T-helper 1 cell treated with Interleukin-12 subunit alpha and Interleukin-12 subunit beta and Interleukin-4 antibody, amounts not matched to agents 30 ng/mL and 1 ng/mL, for 36 hours (primary cell): ENCODE measurements around the gene CAD. TPM values are rescaled to one million over a fixed set of nuclear protein-coding genes. Genes with fewer than 3 reads are reported as not detected.
"Not testable (repeated sequence)": the region's sequence is repeated elsewhere in the genome, so short reads cannot be mapped to it uniquely, and the experiment has no call there.

Experiments used
- intact Hi-C: fragments of 100-400 bp; cut with micrococcal nuclease; formaldehyde crosslinking; loops from one replicate; pipeline ENCODE4 v1.15.1; 2024
- total RNA-seq: library from RNA; stranded (reverse); gene quantifications from 2 replicates; pipeline ENCODE4 v1.2.3, GENCODE V29; 2022

Gene CAD
- total RNA-seq: 68.3 and 72.3 TPM in 2 replicates

DNA sequence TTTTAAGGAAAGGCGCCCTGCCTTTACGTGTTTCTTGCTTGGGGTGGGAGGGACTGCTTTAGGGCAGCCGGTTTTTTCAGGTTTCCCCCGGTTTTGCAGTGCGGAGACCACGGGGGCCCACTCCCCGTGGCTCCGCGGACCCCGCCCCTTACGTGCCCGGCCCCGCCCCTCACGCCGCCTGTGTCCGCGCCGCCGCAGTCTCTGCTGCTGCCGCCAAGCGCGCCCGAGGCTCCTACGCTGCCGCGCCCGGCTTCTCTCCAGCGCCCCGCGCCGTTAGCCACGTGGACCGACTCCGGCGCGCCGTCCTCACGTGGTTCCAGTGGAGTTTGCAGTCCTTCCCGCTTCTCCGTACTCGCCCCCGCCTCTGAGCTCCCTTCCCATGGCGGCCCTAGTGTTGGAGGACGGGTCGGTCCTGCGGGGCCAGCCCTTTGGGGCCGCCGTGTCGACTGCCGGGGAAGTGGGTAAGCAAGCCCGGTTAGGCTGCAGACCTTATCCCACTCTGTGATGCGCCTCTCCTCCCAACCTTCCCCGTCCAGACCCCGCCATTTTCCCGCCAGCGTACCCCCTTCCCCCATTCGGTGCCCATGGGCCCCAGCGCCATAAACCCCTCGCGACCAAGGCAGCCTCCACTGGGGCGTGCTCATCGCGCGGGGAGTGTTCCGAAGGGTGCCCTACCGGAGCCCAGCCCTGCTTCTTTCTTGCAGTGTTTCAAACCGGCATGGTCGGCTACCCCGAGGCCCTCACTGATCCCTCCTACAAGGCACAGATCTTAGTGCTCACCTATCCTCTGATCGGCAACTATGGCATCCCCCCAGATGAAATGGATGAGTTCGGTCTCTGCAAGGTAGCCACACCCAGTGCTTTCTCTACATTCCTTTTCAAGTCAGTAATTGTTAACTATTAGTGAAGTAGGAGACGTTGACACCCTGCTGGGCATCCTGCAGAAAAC, at the start of gene CAD:
CAD (plus strand) TSS at position 197 of the 949 bp plus-strand sequence; CDS start at position 380, 183 bp downstream.
- intact Hi-C loops: loop anchor here (1.0 to 10.0 kb wide), 11 partner anchors 83 to 1175 kb away; partner anchors contain the start of genes ABHD1, AGBL5, EIF2B4 and FOSL2

DNA sequence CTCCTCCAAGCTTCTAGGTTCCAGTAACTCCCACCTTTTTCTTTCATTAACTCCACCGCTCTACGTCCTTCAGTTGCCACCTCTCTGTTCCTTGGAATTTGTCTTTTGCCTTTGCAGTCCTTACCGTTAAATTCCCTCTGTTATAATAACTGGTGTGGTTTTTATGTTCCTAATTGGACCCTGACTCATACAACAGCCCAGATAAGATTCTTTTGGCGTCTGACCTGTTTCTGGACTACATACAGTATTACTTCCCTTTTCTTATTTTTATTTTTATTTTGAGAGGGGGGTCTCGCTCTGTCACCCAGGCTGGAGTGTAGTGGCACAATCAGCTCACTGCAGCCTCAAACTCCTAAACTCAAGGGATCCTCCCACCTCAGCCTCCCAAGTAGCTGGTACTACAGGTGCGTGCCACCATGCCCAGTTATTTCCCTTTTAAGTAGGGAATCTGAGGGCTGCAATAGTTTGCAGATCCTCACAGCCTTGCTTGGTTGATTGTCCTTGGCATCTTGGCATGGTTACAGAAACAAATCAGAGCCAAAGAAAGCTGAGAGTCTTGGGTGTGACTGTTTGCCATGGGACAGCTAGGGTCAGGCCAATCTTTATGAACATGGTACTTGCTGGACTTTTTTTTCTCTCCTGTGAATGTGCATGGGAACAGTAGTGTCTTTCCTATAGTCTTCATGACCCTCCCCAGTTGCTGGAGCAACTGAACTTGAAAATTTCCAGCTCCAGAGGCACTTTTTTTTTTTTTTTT, 46.4 kb upstream of the CAD start:
- intact Hi-C loops: loop anchor here (1.0 to 5.0 kb wide), 2 partner anchors 109 to 208 kb away; no protein-coding TSS in a partner anchor

DNA sequence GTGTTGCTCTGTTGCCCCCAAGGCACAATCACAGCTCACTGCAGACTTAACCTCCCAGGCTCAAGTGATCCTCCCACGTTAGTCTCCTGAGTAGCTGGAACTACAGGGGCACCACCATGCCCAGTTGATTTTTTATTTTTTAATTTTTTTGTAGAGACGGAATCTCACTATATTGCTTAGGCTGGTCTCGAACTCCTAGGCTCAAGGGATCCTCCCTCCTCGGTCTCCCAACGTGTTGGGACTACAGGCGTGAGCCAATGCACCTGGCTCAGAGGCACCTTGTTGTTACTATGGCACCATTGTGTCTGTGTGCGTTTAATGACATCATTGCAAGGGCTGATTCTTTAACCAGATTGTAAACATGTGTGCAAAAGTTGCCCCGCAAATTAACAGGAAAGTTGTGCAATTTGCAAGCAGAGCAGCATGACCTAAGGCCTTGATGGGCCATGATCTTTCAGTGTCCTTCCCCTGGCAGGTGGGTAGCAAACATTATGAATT, 45.8 kb upstream of the CAD start:
- intact Hi-C loops: loop anchor here (5.0 kb wide), 1 partner anchor 209 kb away; no protein-coding TSS in a partner anchor

DNA sequence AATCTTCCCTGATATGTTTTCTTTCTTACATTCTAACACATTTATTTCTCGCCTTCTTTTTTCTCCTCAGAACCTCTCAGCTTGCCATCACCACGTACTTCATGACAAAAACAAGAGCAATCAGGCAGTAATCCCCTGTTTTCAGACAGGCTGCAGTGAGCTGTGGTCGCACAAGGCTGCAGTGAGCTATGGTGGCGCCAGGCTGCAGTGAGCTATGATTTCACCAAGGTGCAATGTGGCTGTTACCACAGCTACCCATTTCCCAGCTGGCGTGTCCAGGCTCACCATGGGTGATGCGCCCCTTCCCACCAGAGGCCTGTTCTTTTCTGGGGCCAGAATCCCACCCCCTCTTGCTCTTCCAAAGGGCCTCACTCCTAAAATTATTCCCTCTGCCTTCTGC, 42.5 kb upstream of the CAD start:
- intact Hi-C loops: loop anchor here (5.0 kb wide), 1 partner anchor 212 kb away; no protein-coding TSS in a partner anchor

DNA sequence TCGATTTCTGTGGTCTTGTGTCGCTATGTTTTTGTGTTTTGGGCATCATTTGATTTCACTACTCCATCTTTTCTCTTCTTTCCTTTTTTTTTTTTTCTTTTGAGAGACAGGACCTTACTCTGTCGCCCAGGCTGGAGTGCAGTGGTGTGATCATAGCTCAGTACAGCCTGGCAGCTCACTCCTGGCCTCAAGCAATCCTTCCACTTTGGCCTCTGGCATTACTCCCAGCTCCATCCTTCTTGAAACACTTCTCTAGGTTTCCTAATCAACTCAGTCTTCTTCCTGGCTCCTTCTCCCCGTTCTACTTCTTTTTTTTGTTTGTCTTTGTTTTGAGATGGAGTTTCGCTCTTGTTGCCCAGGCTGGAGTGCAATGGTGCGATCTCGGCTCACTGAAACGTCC, 41.8 kb upstream of the CAD start:
- intact Hi-C loops: no loop called here

DNA sequence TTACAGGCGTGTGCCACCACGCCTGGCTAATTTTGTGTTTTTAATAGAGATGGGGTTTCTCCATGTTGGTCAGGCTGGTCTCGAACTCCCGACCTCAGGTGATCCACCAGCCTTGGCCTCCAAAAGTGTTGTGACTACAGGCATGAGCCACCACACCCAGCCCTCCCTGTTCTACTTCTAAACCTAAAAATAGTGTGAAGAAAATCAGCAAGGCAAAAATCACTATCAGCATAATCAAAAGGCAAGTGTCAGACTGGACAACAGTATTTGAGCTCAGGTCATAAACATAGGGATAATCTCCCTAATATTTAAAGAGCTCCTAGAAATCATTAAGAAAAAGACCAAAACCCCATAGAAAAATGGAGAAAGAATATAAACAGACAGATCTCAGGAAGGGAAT, 41.4 kb upstream of the CAD start:
- intact Hi-C loops: not testable (repeated sequence)

DNA sequence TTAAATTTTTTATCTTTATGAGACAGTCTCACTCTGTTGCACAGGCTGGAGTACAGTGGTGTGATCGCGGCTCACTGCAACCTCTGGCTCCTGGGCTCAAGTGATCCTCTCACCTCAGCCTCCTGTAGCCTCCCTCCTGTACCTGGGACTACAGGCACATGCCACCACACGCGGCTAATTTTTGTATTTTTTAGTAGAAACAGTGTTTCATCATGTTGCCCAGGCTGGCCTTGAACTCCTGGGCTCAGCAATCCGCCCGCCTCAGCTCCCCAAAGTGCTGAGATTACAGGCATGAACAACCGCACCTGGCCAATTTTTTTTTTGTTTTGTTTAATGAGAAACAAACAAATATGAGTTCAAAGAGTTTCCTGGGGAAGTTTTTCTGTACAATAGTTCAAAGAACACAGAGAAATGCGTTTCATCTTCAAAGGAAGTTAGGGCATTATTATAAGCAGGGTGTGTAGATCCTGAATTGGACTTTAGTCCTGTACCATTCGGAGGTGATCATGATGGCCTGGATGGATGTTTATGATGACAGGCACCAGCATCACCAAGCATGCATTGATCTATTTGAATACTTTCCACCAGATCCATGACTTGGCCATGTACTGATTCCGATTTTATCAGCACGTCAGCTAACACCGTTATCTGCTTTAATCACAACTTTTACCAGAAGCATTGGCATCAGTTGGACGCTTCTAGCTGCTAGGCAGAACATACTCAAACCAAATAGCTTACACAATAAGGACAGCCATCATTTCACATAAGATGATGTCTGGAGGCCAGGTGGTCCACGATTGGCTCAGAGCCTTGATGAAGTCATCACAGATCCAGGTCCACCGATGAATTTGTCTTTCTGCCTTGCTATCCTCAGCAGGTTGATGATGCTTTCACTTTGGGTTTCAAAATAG, 39.5 kb upstream of the CAD start:
- intact Hi-C loops: no loop called here

DNA sequence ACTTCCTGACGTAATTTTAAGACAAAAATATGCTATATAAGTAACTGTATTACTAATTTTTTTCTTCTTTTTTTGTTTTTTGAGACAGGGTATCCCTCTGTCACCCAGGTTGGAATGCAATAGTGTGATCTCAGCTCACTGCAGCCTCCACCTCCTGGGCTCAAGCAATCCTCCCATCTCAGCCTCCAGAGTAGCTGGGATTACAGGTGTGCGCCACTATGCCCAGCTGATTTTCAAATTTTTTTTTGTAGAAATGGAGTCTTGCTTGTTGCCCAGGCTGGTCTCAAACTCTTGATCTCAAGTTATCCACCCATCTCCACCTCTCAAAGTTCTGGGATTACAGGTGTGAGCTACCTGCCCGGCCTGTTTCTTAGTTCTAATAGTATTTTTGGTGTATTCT, 38.7 kb upstream of the CAD start:
- intact Hi-C loops: no loop called here

DNA sequence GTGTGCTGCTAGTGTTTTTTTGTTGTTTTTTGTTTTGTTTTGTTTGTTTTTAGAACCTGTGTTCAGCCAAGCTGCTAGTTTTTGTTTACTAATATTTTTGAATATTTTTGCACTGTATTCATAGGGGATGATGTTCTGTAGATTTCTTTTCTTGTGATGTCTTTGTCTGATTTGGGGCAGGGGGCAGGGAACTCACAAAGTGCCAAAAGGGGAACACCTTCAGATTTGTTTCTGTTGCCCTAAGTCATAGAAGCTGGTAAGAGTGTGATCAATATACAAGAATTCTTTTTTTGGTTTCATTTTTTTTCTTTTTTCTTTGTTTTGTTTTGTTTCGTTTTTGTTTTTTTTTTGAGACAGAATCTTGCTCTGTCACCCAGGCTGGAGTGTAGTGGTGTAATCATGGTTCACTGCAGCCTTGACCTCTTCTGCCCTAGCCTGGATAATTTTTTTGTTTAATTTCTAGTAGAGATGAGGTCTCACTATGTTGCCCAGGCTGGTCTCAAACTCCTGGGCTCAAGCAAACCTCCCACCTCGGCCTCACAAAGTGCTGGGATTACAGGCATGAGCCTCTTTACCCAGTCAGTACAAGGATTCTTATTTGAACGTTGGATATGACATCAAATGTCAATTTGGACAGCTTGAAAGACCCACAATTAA, 37.7 kb upstream of the CAD start:
- intact Hi-C loops: no loop called here

DNA sequence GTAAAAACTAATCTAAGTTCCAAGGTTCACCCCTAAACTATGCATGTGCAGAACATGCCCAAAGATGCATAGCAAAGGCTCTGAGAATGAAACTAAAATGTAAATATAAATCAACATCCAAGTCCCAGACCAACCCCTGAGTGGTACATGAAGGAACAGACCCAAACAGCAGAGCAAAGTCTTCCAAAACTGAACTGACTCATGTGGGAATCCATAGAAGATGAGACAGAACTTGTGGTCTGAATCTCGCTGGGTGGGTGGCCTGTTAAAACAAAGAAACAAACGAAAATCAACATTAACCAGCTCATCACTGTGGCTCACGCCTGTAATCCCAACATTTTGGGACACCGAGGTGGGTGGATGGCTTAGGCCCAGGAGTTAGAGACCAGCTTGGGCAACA, 34.8 kb upstream of the CAD start:
- intact Hi-C loops: no loop called here

DNA sequence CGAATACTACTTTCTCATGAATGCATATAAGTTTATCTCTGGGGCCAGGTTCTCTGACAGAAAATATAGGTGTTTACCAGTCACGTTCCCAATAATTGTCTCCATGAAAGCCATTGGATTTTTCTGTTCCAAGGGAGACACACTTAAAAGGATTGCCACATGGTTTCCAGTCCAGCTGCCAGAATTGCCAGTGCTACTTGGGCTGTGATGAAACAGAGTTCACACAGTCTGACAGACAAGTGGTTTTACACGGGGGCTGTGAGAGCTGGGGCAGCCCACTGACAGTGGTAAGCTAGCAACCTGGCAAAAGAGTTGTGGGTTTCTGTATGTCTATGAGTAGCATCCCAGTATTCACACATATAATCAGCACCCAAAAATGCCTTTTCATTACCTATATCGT, 33.1 kb upstream of the CAD start:
- intact Hi-C loops: no loop called here

DNA sequence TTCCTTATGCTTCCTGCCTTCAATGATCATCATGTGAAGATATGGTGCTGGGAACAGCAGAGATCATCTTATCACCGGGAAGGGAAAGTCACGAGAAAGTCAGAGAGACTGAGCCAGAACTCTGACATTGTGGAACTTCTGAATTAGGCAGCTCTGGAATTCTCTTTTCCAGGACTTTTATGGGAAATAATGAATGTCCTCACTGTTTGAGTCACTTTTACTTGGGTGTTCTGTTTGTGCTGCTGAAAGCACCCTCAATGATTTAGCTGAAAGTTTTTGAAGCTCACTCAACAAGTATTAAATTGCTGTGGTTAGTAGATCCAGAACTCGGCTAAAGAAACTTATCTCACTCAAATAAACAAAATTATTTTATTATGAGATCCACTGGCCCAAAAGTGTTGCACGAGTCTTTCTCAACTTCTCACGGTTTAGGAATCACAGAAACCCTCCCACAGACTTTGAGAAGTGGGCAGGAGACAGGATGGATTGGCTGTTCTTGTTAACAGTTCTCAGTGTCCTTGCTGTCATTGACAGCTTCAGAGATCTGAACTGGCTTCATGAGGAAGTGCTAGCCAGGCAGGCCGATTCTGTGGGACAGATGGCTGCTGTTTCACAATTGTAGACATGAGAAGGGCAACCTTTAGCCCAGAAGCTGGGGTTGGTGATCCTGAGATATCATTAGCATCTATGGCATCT, 31.7 kb upstream of the CAD start:
- intact Hi-C loops: no loop called here

DNA sequence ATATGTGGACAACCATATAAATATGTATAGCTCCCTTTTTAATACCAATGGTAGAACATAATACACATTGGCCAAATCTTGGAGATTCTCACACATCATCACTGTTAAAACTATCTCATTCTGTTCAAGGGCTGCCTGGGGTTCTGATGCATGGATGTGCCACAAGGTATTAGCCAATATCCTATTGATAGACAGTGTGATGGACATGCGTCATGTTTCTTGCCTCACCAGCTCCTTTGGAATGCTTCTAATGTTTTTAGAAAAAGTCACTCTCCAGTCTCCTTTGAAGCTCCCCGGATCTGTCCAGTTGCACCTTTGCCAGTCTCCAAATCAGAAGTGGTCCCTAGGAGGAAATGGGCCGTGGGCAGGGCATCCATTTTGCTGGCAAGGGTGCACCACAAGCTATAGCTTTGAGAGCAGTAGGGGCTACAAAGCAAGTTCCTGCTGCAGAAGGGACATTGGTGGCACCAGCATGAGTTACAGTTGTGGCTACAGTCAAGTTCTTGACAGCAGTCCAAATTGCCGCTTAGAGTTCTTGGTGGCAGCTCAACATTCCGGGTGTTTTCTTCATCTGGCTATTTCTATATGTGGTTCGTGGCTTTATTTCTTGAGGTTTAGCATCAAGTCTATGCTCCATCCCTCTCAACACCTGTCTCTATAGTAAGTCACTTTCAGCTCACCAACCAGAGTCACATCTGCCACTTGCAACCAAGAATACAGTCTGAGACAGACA, 30.4 kb upstream of the CAD start:
- intact Hi-C loops: no loop called here

DNA sequence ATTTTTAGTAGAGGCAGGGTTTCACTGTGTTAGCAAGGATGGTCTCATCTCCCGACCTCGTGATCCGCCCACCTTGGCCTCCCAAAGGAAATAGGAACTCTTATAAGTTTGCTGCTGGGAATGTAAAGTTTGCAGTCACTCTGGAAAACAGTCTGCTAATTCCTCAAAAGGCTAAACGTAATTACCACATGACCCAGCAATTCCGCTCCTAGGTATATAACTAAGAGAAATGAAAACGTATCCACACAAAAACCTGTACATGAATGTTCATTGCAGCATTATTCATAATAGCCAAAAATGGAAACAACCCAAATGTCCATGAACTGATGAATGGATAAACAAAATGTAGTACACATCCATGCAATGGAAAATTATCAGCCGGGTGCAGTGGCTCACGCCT, 27.2 kb upstream of the CAD start:
- intact Hi-C loops: no loop called here

DNA sequence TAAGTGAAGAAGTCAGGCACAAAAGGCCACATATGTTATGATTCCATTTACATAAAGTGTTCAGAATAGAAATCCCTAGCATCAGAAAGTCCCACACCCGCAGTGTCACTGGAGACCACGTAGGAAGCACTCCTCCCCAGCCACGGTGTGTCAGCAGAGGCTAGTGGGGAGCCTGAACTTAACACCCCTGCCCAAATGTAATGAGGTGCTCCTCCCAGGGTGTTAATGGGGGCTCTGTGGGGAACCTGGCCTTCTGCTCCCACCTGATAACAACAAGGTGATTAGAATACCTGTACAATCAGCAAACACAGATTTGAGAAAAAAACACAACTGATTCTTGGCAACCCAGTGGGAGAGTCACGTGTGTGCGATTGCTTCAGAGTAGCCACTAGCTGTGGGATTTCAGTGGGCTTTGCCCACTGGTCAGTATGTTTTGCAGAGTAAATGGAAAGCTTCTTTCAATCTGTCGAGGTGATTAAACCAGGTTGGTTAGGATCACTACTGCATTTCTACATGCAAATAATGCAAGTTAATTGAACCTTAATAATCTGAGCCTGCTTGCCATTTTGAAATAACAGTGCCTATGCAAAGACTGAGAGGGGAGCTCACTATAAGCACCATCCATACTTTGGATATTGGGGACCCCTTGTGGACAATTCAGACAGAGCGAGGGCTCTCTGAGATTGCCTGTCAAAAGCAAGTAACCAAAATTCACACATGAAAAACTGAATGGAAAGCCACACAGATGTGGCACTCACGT, 25.9 kb upstream of the CAD start:
- intact Hi-C loops: loop anchor here (1.0 kb wide), 3 partner anchors 93 to 230 kb away; partner anchors contain the start of gene KHK

DNA sequence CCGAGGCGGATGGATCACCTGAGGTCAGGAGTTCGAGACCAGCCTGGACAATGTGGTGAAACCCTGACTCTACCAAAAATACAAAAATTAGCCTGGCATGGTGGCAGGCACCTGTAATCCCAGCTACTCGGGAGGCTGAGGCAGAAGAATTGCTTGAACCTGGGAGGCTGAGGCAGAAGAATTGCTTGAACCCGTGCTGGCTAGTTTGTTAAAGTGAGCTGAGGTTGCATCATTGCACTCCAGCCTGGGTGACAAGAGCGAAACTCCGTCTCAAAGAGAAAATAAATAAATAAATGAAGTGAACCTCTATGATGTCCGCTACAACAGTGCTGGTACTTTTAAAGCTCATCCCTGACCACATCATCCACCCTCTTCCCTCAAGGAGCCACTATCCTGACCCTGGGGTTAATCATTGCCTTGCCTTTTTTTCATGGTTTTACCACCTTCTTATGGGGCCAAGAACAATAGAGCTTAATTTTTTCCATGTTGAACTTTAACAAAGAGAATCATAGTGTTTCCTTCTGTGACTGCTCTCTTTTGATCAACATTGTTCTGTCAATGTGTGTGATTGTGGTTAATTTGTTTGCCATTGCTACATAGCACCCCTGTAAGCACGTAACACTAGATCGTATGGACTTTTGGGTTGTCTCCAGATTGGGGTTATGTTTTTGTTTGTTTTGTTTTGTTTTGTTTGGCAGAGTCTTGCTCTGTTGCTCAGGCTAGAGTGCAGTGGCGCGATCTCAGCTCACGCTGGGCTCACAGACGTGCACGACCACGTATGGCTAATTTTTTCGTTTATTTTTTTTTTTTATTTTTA, 22.4 kb upstream of the CAD start:
- intact Hi-C loops: no loop called here

DNA sequence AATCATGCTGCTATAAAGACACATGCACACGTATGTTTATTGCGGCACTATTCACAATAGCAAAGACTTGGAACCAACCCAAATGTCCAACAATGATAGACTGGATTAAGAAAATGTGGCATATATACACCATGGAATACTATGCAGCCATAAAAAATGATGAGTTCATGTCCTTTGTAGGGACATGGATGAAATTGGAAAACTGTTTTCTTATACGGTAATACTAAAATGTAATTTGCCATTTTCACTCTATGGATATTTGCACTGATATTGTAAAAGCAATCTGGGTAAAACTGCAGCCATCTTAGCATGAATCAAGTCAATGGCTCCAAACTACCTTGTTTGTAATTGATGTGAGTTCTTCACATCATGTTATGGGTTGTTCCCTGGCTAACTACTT, 21.4 kb upstream of the CAD start:
- intact Hi-C loops: not testable (repeated sequence)
